Liver (tissue), 9 donors: ENCODE results near the gene HRH1. TPM values are rescaled to one million over a fixed set of nuclear protein-coding genes. Genes with fewer than 3 reads are reported as not detected.

ENCODE experiments used
- DNase-seq: peaks from one replicate; pipeline ENCODE4 v3.0.0-alpha.2; 2017; ENCODE audit warnings: low spot score
- H3K27ac ChIP-seq, 2 donors: one replicate each; pipeline ENCODE4 v1.7.0; 2013; ENCODE audit warnings: inconsistent platforms in 2 of 2, low read length in 2 of 2, control low read depth in 1 of 2, low read depth in 1 of 2, mild to moderate bottlenecking in 1 of 2
- H3K27me3 ChIP-seq, 4 donors: one replicate each; pipeline versions ENCODE4 v1.6.1 to v1.7.0; 2013; ENCODE audit warnings: low read length in 3 of 4, inconsistent platforms in 1 of 4, mild to moderate bottlenecking in 1 of 4, moderate library complexity in 1 of 4; ENCODE audit not compliant: control insufficient read depth in 4 of 4, insufficient read depth in 4 of 4
- H3K36me3 ChIP-seq, 4 donors: one replicate each; pipeline versions ENCODE4 v1.6.1 to v1.7.0; 2013; ENCODE audit warnings: low read length in 3 of 4, mild to moderate bottlenecking in 3 of 4, low read depth in 1 of 4, moderate library complexity in 1 of 4; ENCODE audit not compliant: control insufficient read depth in 4 of 4, insufficient read depth in 3 of 4
- H3K4me1 ChIP-seq, 4 donors: one replicate each; pipeline versions ENCODE4 v1.6.1 to v1.7.0; 2013; ENCODE audit warnings: low read length in 3 of 4, mild to moderate bottlenecking in 3 of 4, moderate library complexity in 1 of 4; ENCODE audit not compliant: control insufficient read depth in 4 of 4, insufficient read depth in 4 of 4
- H3K4me3 ChIP-seq, 3 donors: one replicate each; pipeline versions ENCODE4 v1.6.1 to v1.7.0; 2013; ENCODE audit warnings: low read length in 3 of 3, control low read depth in 1 of 3, low read depth in 1 of 3, mild to moderate bottlenecking in 1 of 3
- H3K9ac ChIP-seq, 2 donors: one replicate each; pipeline ENCODE4 v1.7.0; 2013; ENCODE audit warnings: low read length in 2 of 2, mild to moderate bottlenecking in 2 of 2, moderate library complexity in 2 of 2, control low read depth in 1 of 2, low read depth in 1 of 2
- H3K9me3 ChIP-seq, 4 donors: one replicate each; pipeline versions ENCODE4 v1.6.1 to v1.7.0; 2013; ENCODE audit warnings: low read length in 3 of 4; ENCODE audit not compliant: control insufficient read depth in 4 of 4
- ATF3 ChIP-seq: IDR thresholded peaks from 2 replicates; pipeline ENCODE4 v1.6.1; 2016; ENCODE audit warnings: antibody characterized with exemption
- EGR1 ChIP-seq, 2 donors: IDR thresholded peaks; 2 replicates each; pipeline ENCODE4 v1.6.1; 2016 to 2018; ENCODE audit warnings: antibody characterized with exemption in 2 of 2, low read depth in 2 of 2
- FOXA1 ChIP-seq: IDR thresholded peaks from 2 replicates; pipeline ENCODE4 v1.6.1; 2016; ENCODE audit warnings: antibody characterized with exemption
- FOXA2 ChIP-seq: IDR thresholded peaks from 2 replicates; pipeline ENCODE4 v1.6.1; 2016; ENCODE audit warnings: antibody characterized with exemption
- GABPA ChIP-seq, 2 donors: IDR thresholded peaks in 1 of 2; conservative IDR thresholded peaks in 1 of 2; 2 replicates each; pipeline ENCODE4 v1.6.1; 2016; ENCODE audit warnings: antibody characterized with exemption in 2 of 2, mild to moderate bottlenecking in 1 of 2, moderate library complexity in 1 of 2
- HNF4A ChIP-seq, 2 donors: conservative IDR thresholded peaks; 2 replicates each; pipeline ENCODE4 v1.6.1; 2016; ENCODE audit warnings: antibody characterized with exemption in 2 of 2, mild to moderate bottlenecking in 2 of 2
- HNF4G ChIP-seq: IDR thresholded peaks from 2 replicates; pipeline ENCODE4 v1.6.1; 2016; ENCODE audit warnings: antibody characterized with exemption
- JUND ChIP-seq, 2 donors: IDR thresholded peaks; 2 replicates each; pipeline ENCODE4 v1.6.1; 2016; ENCODE audit warnings: antibody characterized with exemption in 2 of 2
- MAX ChIP-seq: IDR thresholded peaks from 2 replicates; pipeline ENCODE4 v1.6.1; 2016; ENCODE audit warnings: antibody characterized with exemption
- NR2F2 ChIP-seq: IDR thresholded peaks from 2 replicates; pipeline ENCODE4 v1.6.1; 2016; ENCODE audit warnings: antibody characterized with exemption
- RAD21 ChIP-seq, 2 donors: IDR thresholded peaks; 2 replicates each; pipeline ENCODE4 v1.6.1; 2016; ENCODE audit warnings: antibody characterized with exemption in 2 of 2, mild to moderate bottlenecking in 2 of 2
- REST ChIP-seq: IDR thresholded peaks from 2 replicates; pipeline ENCODE4 v1.6.1; 2016; ENCODE audit warnings: antibody characterized with exemption, mild to moderate bottlenecking
- RXRA ChIP-seq, 2 donors: IDR thresholded peaks; 2 replicates each; pipeline ENCODE4 v1.6.1; 2017 to 2018; ENCODE audit warnings: antibody characterized with exemption in 2 of 2, mild to moderate bottlenecking in 1 of 2
- SP1 ChIP-seq: IDR thresholded peaks from 2 replicates; pipeline ENCODE4 v1.6.1; 2018; ENCODE audit warnings: antibody characterized with exemption, mild to moderate bottlenecking
- TAF1 ChIP-seq: conservative IDR thresholded peaks from 2 replicates; pipeline ENCODE4 v1.6.1; 2016; ENCODE audit warnings: antibody characterized with exemption, mild to moderate bottlenecking
- YY1 ChIP-seq: IDR thresholded peaks from 2 replicates; pipeline ENCODE4 v1.6.1; 2016; ENCODE audit warnings: antibody characterized with exemption, mild to moderate bottlenecking
- ZBTB33 ChIP-seq: IDR thresholded peaks from 2 replicates; pipeline ENCODE4 v1.6.1; 2016; ENCODE audit warnings: antibody characterized with exemption
- WGBS: extraction: QIAGEN DNeasy Blood & Tissue Kit; methylation state at CpG from one replicate; pipeline ENCODE4 v1.1.7; 2013; 5-methylcytosine and 5-hydroxymethylcytosine counted together
- polyA plus RNA-seq, 2 donors: library from polyadenylated mRNA; stranded (reverse) in 1 of 2; unstranded in 1 of 2; fragments of 200-250 nt in 1 of 2; fragments of >200 nt in 1 of 2; fragmentation: Nextera tagmentation in 1 of 2; extraction: Ambion mirVana in 1 of 2; gene quantifications; one replicate each; pipeline versions ENCODE4 v1.2.1 to v1.2.3, GENCODE V29; 2013 to 2015
- total RNA-seq, 2 donors: library from RNA; depleted of rRNA; stranded (reverse); fragments of >200 nt; gene quantifications; one replicate each; pipeline ENCODE4 v1.2.3, GENCODE V29; 2014
- TF ChIP-seq, protein P1 (sequence below): fragments of 150-350 bp; IDR thresholded peaks from 2 replicates; pipeline ENCODE4 v1.5.1; 2017; ENCODE audit warnings: improper control_type of control experiment, low read depth, low read length; ENCODE audit not compliant: missing input control
- donor health status: healthy.
- donor health status: healthy.
- donor health status: healthy.
- donor health status: healthy.
- donor health status: healthy.

Gene HRH1
- total and polyA plus RNA-seq, 4 donors: 0.07 to 1.3 (median 0.31) TPM

DNA sequence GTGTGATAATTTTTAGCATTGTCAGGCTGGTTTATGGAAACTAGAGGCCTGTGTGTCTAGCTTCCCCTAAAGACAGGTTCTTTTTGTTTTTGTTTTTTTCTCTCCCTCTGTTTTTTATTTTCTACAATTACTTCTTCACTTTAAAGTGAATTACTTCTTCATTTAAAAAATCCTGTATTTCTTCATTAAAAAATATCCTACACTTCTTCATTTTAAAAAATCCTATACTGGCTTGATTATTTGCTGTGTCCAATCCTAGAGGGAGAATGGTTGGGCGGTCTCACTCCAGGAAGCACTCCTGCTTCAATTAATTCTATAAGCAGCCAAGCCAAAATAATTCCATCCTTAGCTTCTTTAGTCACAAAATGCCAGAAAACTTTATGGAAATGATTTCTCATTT lies 129.7 kb downstream of the HRH1 start:
- TF ChIP-seq NR2F2 (no peak), FOXA2 (no peak), GABPA (IDR thresholded peaks at IDR 0.05 in 1 of 2, conservative IDR thresholded peaks at IDR 0.05 in 1 of 2) (no peak), MAX (no peak), HNF4G (no peak), YY1 (no peak), TAF1 (no peak), HNF4A (conservative IDR thresholded peaks at IDR 0.05) (no peak), ZBTB33 (no peak), FOXA1 (no peak), EGR1 (IDR thresholded peaks at IDR 0.05; ENCODE audit: low read depth in 2 of 2) (no peak), JUND (IDR thresholded peaks at IDR 0.05) (no peak), SP1 (no peak), REST (no peak), RXRA (IDR thresholded peaks at IDR 0.05) (no peak), RAD21 (IDR thresholded peaks at IDR 0.05) (no peak), ATF3 (no peak)
- TF ChIP-seq, protein P1, sequence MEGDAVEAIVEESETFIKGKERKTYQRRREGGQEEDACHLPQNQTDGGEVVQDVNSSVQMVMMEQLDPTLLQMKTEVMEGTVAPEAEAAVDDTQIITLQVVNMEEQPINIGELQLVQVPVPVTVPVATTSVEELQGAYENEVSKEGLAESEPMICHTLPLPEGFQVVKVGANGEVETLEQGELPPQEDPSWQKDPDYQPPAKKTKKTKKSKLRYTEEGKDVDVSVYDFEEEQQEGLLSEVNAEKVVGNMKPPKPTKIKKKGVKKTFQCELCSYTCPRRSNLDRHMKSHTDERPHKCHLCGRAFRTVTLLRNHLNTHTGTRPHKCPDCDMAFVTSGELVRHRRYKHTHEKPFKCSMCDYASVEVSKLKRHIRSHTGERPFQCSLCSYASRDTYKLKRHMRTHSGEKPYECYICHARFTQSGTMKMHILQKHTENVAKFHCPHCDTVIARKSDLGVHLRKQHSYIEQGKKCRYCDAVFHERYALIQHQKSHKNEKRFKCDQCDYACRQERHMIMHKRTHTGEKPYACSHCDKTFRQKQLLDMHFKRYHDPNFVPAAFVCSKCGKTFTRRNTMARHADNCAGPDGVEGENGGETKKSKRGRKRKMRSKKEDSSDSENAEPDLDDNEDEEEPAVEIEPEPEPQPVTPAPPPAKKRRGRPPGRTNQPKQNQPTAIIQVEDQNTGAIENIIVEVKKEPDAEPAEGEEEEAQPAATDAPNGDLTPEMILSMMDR: no peak
- Histone ChIP-seq H3K27ac (no peak overlapping the region), H3K9me3 (no peaks in the 10 kb centered on the region), H3K4me3 (no peak overlapping the region), H3K9ac (no peak overlapping the region), H3K27me3 (no peaks in the 10 kb centered on the region), H3K36me3 (peaks cover 0 to 11% (median 8%) of the 10 kb centered on the region in 4 donors), H3K4me1 (peaks cover 0 to 6% (median 1%) of the 10 kb centered on the region in 4 donors)
- DNase-seq: no peak
- 97% methylated on average over 1 of the region's 1 CpG for WGBS
